ENCODE data around the gene FBXO31. TPM values are rescaled to one million over a fixed set of nuclear protein-coding genes. Genes with fewer than 3 reads are reported as not detected.

The FBXO31 gene
- total and polyA plus RNA-seq, 2 of the 13 experiments (the other 11 are each of a cell fraction or from before 2014, with no cell fraction given) = 92.4 to 101 TPM

DNA sequence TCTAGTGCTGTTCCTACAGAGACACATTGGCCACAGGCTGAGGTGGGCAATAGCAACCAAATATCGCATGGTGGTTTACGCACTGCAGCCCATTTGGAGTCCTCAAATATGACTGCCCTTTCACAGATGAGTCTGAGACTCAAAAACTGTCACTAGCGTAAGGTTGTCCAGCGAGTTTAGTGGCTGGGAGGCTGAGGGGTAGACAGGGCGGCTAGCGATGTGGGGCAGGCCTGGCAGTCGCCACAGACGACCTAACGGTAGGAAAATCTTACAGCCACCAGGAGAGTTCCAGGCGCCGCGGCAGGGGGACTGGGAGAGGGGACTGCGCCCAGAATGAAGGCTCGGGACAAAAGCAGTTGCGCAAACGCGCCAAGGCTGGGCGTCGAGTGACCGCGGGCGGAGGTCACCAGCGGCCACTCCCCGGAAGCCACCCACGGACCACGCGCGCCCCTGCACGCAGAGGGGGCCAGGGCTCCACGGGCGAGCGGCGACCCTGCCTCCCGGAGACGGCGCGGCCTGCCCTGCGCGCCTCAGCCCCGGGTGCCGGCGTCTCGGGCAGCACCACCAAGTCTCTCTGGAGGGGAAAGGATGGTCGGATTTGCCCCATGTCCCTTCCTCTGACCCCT, 7.9 kb upstream of the FBXO31 start (continued):
- TF ChIP-seq IRX3 (CRISPR knock-in tag; IDR thresholded peaks at IDR 0.05; ENCODE audit: borderline replicate concordance, low read depth) (0 out of 2 replicates have a peak, but pooled peaks have one; percentile 73), PLSCR1 (CRISPR knock-in tag; IDR thresholded peaks at IDR 0.05; ENCODE audit: borderline replicate concordance) (peak; percentile 74; the same call in 1 of the 2 replicates), ZNF687 (CRISPR knock-in tag; IDR thresholded peaks at IDR 0.05) (peak; percentile 96), ATM (IDR thresholded peaks at IDR 0.05; ENCODE audit: borderline replicate concordance) (no peak), PRMT3 (CRISPR knock-in tag; IDR thresholded peaks at IDR 0.05; ENCODE audit: borderline replicate concordance, low read depth) (0 out of 2 replicates have a peak, but pooled peaks have one; percentile 89), FOXC1 (CRISPR knock-in tag; IDR thresholded peaks at IDR 0.05; ENCODE audit: borderline replicate concordance) (no peak), KDM3A (CRISPR knock-in tag; IDR thresholded peaks at IDR 0.05; ENCODE audit: low read depth) (no peak), ZNF232 (CRISPR knock-in tag; IDR thresholded peaks at IDR 0.05; ENCODE audit: borderline replicate concordance) (peak; percentile 25; the same call in 1 of the 2 replicates), FOXO1 (CRISPR knock-in tag; IDR thresholded peaks at IDR 0.05) (peak; percentile 20; the same call in 1 of the 2 replicates)
- TF ChIP-seq, protein P1, sequence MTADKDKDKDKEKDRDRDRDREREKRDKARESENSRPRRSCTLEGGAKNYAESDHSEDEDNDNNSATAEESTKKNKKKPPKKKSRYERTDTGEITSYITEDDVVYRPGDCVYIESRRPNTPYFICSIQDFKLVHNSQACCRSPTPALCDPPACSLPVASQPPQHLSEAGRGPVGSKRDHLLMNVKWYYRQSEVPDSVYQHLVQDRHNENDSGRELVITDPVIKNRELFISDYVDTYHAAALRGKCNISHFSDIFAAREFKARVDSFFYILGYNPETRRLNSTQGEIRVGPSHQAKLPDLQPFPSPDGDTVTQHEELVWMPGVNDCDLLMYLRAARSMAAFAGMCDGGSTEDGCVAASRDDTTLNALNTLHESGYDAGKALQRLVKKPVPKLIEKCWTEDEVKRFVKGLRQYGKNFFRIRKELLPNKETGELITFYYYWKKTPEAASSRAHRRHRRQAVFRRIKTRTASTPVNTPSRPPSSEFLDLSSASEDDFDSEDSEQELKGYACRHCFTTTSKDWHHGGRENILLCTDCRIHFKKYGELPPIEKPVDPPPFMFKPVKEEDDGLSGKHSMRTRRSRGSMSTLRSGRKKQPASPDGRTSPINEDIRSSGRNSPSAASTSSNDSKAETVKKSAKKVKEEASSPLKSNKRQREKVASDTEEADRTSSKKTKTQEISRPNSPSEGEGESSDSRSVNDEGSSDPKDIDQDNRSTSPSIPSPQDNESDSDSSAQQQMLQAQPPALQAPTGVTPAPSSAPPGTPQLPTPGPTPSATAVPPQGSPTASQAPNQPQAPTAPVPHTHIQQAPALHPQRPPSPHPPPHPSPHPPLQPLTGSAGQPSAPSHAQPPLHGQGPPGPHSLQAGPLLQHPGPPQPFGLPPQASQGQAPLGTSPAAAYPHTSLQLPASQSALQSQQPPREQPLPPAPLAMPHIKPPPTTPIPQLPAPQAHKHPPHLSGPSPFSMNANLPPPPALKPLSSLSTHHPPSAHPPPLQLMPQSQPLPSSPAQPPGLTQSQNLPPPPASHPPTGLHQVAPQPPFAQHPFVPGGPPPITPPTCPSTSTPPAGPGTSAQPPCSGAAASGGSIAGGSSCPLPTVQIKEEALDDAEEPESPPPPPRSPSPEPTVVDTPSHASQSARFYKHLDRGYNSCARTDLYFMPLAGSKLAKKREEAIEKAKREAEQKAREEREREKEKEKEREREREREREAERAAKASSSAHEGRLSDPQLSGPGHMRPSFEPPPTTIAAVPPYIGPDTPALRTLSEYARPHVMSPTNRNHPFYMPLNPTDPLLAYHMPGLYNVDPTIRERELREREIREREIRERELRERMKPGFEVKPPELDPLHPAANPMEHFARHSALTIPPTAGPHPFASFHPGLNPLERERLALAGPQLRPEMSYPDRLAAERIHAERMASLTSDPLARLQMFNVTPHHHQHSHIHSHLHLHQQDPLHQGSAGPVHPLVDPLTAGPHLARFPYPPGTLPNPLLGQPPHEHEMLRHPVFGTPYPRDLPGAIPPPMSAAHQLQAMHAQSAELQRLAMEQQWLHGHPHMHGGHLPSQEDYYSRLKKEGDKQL (CRISPR knock-in tag; IDR thresholded peaks at IDR 0.05; ENCODE audit: low read depth) = 0 out of 2 replicates have a peak, but pooled peaks have one; percentile 29
- TF ChIP-seq, protein P2, sequence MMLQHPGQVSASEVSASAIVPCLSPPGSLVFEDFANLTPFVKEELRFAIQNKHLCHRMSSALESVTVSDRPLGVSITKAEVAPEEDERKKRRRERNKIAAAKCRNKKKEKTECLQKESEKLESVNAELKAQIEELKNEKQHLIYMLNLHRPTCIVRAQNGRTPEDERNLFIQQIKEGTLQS (CRISPR knock-in tag; IDR thresholded peaks at IDR 0.05) = 0 out of 2 replicates have a peak, but pooled peaks have one; percentile 22
- TF ChIP-seq, protein P3, sequence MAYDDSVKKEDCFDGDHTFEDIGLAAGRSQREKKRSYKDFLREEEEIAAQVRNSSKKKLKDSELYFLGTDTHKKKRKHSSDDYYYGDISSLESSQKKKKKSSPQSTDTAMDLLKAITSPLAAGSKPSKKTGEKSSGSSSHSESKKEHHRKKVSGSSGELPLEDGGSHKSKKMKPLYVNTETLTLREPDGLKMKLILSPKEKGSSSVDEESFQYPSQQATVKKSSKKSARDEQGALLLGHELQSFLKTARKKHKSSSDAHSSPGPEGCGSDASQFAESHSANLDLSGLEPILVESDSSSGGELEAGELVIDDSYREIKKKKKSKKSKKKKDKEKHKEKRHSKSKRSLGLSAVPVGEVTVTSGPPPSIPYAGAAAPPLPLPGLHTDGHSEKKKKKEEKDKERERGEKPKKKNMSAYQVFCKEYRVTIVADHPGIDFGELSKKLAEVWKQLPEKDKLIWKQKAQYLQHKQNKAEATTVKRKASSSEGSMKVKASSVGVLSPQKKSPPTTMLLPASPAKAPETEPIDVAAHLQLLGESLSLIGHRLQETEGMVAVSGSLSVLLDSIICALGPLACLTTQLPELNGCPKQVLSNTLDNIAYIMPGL (CRISPR knock-in tag; IDR thresholded peaks at IDR 0.05; ENCODE audit: borderline replicate concordance in 1 of 2, low read depth in 1 of 2) = no peak; a peak in 2 of 4 replicates

Measured in HepG2 (cell line).